ENCODE results near the gene AFF3. TPM values are rescaled to one million over a fixed set of nuclear protein-coding genes. Genes with fewer than 3 reads are reported as not detected.

The AFF3 gene
- total RNA-seq, 1 experiment from 2014 or later = 0.61 TPM

GRCh38 chr2:99629320-99629719 lies 513.1 kb downstream of the AFF3 start:
- no TSS peak for BruUV-seq (replicated peaks)
- ATAC-seq (no peak), DNase-seq (ENCODE audit: low read depth, low spot score) (no peak)
- ChIA-PET RAD21 (ENCODE audit: low non-redundant PET in 1 of 2, low total read pairs in 2 of 2, uncharacterized antibody in 2 of 2, unreplicated experiment in 2 of 2) (no interaction called here), CTCF (no interaction called here), POLR2A (no interaction called here)
- no peak overlapping the region for H3K27ac ChIP-seq (ENCODE audit: low read depth, low read length)
- H4K20me1 ChIP-seq (ENCODE audit: insufficient read depth) = no peaks in the 10 kb centered on the region
- H3K36me3 ChIP-seq (ENCODE audit: control insufficient read depth in 1 of 2, insufficient read depth in 2 of 2, low read length in 2 of 2) = no peaks in the 10 kb centered on the region
- H3K9ac ChIP-seq (ENCODE audit: low read length) = no peak overlapping the region
- intact Hi-C loops (cut with micrococcal nuclease) = no loop called here
- H3K9me3 ChIP-seq (ENCODE audit: control insufficient read depth in 1 of 2, insufficient read depth in 1 of 2, low read depth in 1 of 2, low read length in 2 of 2) = no peaks in the 10 kb centered on the region
- H3K4me1 ChIP-seq (ENCODE audit: control insufficient read depth in 1 of 2, insufficient read depth in 2 of 2, low read length in 2 of 2) = no peaks in the 10 kb centered on the region
- H3K4me3 ChIP-seq (replicated peaks in 1 of 2; ENCODE audit: low read depth in 1 of 2, low read length in 2 of 2) = no peak overlapping the region
- H3K4me2 ChIP-seq (ENCODE audit: low read length) = no peak overlapping the region
- no peaks in the 10 kb centered on the region for H3K9me2 ChIP-seq (ENCODE audit: insufficient read depth)
- no peaks in the 10 kb centered on the region for H3K79me2 ChIP-seq (ENCODE audit: insufficient read depth, low read length)
- peaks cover 13% of the 10 kb centered on the region for H3K27me3 ChIP-seq (ENCODE audit: insufficient read depth, low read length)
- TF ChIP-seq RAD21 (IDR thresholded peaks at IDR 0.05; ENCODE audit: low read depth) (no peak), JUND (IDR thresholded peaks at IDR 0.05) (no peak), CTCF (IDR thresholded peaks at IDR 0.05 in 2 of 3, conservative IDR thresholded peaks at IDR 0.05 in 1 of 3; ENCODE audit: borderline replicate concordance in 1 of 3, insufficient read depth in 1 of 3, low read depth in 2 of 3, low read length in 2 of 3) (no peak), ZFX (IDR thresholded peaks at IDR 0.05) (no peak), EZH2 (IDR thresholded peaks at IDR 0.05) (no peak), YY1 (IDR thresholded peaks at IDR 0.05; ENCODE audit: extremely low read depth, insufficient replicate concordance, low read depth, low read length) (no peak), SP1 (IDR thresholded peaks at IDR 0.05; ENCODE audit: low read depth) (no peak), POLR2AphosphoS5 (IDR thresholded peaks at IDR 0.05; ENCODE audit: low read depth, low read length) (no peak), ATF3 (IDR thresholded peaks at IDR 0.05) (no peak), ZBTB33 (IDR thresholded peaks at IDR 0.05; ENCODE audit: extremely low read depth, insufficient replicate concordance, low read length) (no peak), ZNF274 (IDR thresholded peaks at IDR 0.05; ENCODE audit: low read depth, low read length) (no peak), CBX3 (IDR thresholded peaks at IDR 0.05; ENCODE audit: low read depth) (no peak)
- no peak overlapping the region for H2AFZ ChIP-seq (ENCODE audit: low read depth, low read length, poor library complexity, severe bottlenecking)

Measured in HCT116 (cell line).